Activated CD8-positive, alpha-beta memory T cell treated with anti-CD3 and anti-CD28 coated beads for 4 hours (primary cell): ENCODE results near the gene POLR3G.

Experiments used
- DNase-seq, 2 donors: peaks; one replicate each; pipeline ENCODE4 v3.0.0-alpha.2; 2020; ENCODE audit warnings: low read depth in 2 of 2

POLR3G gene

DNA sequence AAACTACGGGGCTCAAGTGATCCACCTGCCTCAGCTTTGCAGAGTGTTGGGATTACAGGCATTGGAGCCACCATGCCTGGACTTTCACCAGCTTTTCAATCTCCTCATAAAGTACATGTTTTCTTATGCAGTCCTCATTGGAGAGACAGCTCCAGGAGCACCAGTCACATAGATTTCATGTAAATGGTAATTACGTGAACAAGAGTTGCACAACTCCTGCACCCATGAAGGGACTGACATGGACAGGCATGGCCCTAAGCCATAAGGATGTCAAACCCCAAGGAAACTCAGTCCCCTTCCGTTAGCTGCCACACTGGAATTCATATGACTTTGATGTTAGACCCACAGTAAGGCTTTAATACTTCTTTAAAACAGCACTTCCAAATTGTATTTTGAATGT, 76.3 kb downstream of the POLR3G start:
- no peak for DNase-seq

- DNase-seq, result no peak
Measured at GRCh38 chr5:90551376-90551775, 76.7 kb downstream of the POLR3G start.

GRCh38 chr5:90553711-90554110, 79.0 kb downstream of the POLR3G start:
- no peak for DNase-seq

DNA sequence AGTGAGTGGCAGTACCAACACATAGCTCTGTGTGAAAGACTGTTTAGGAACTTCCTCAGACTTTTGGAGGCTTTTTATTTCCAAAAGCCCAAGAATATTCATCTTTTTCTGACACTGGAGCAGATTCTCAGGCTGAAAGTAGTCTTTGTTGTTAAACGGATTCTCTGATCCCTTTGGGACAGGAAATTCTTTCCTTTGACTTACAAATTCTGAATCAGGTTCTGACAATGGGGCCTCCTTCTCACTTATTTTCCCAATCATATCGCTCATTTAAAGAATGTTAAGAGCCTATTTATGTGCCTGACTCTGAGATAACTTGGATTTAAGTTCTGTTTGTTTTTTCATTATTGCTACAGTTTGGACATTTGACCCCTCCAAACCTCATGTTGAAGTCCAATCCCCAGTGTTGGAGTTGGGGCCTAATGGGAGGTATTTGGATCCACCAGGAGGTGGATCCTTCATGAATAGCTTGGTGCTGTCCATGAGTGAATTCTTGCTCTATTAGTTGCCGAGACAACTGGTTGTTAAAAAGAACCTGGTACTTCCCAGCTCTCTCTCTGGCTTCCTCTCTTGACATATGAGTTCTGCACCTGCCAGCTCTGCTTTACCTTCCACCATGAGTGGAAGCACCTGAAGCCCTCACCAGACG, 79.8 kb downstream of the POLR3G start:
- no peak for DNase-seq

DNA sequence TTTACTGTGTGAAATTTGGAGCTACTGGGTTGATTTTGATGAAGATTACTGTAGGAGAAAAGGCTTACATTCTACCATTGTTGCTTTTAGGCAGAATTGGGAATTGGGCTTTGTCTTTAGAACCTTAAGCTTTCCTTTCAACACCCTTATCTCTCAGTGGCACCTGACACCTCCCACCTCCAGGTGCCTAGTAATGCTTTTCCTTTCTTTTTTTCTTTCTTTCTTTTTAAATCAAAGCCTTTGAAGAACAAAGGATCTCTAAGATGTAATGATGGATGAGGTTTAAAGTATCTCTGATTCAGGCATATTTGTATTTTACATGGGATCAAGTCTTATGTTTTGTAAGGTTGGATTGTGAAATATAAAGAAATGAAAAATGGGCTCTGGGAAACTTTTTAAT, 81.0 kb downstream of the POLR3G start:
- DNase-seq, result no peak

DNA sequence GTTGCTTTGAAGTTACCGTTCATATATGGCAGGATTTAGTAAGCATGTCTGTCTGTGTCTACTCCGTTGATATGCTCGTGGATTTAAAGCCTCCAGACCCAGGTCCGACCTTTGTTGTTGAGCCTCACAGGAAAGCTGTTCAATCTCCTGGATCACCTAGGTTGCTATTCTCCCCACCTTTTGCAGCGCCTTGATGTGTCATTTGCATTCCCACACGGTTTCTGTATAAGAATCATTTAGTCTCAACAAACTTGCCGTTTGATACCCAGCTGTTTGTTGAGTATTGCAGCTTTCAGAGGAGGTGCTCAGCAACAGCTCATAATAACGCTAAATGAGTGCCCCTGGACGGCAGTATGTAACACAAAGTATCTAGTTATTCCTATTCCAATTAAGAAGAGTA, 82.7 kb downstream of the POLR3G start:
- no peak for DNase-seq

GRCh38 chr5:90557871-90558270, 83.2 kb downstream of the POLR3G start:
- DNase-seq, result no peak

DNA sequence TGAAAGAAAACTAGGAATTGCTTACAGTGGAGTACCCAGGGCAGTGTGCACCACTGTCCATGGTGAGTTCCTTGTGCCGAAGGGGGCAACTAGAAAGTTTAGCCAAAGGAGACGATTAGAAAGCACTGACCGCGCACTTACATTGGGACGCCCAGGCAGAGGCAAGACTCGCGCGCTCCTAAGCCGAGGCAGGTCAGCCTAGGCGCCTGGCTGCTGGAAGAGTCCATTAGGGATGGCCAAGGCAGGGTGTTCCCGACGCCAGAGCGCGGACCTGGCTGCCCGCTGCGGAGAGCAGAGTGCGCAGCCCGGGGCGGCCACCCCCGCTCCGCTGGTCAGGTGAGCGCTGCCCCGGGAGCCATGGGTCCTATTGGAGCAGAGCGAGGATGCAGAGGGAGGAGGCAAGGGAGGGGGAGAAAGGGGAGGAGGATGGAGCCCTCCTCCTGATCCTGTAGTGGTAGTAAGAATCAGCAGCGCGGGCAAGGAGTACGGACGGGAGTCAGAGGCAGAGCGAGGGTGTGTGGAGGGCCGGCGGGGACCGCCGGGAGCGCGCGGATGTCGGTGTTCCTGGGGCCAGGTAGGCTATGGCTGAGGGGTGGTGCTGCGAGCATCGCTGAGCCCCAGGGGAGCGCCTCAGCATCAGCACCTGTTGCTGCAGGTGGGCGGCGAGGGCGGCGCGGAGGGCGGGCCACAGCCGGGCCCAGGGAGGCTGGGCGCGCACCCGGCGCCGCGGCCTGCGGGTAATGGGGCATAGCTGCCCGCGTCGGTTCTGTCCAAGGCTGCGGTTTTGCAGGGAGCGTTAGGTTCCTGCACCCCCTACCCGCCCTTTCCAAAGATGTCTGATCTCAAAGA, 83.9 kb downstream of the POLR3G start, which contains the start of gene ADGRV1:
Gene ADGRV1 (plus strand): TSS at position 454 of the 849 bp plus-strand sequence. CDS start 99 bp downstream, at position 553.
- DNase-seq, result no peak

DNA sequence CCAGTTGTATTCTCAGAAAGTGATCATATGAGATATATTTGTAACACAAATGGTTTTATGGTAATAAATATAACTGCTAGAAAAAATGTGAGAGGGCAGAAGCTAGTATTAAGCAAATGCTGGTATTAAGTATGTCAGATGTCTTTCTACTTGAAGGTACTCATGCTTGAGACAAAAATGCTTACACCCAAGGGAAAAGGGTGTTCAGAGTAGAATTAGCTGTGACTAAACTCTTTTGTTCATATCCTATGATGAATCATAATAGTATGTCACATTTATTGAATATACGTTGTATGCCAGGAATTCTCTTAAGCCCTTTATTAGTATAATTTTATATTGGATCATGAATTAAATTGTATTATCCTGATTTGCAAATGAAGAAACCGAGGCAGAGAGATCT, 86.1 kb downstream of the POLR3G start:
- DNase-seq, result no peak

- DNase-seq, result no peak
Measured at GRCh38 chr5:90561766-90562165, 87.1 kb downstream of the POLR3G start.

GRCh38 chr5:90562341-90562740, 87.7 kb downstream of the POLR3G start:
- no peak for DNase-seq

GRCh38 chr5:90563108-90563507, 88.4 kb downstream of the POLR3G start:
- DNase-seq, result no peak
